HEK293T (cell line): ENCODE data around the gene CFHR1.

ENCODE experiments used
- ARNT ChIP-seq: fragments of 450-650 bp; IDR thresholded peaks from 2 replicates; pipeline ENCODE4 v1.6.1; 2017; ENCODE audit warnings: mild to moderate bottlenecking
- BHLHE40 ChIP-seq: fragments of 450-650 bp; IDR thresholded peaks from 2 replicates; pipeline ENCODE4 v1.6.1; 2016; ENCODE audit warnings: mild to moderate bottlenecking, moderate library complexity, borderline replicate concordance
- ELF4 ChIP-seq: fragments of 450-650 bp; IDR thresholded peaks from 2 replicates; pipeline ENCODE4 v1.6.1; 2017; ENCODE audit warnings: antibody characterized with exemption
- FOXK2 ChIP-seq: fragments of 450-650 bp; IDR thresholded peaks from 2 replicates; pipeline ENCODE4 v1.6.1; 2016; ENCODE audit warnings: mild to moderate bottlenecking
- FOXM1 ChIP-seq: fragments of 450-650 bp; IDR thresholded peaks from 2 replicates; pipeline ENCODE4 v1.6.1; 2017; ENCODE audit warnings: mild to moderate bottlenecking, borderline replicate concordance
- HDGF ChIP-seq: fragments of 450-650 bp; IDR thresholded peaks from 2 replicates; pipeline ENCODE4 v1.6.1; 2017; ENCODE audit warnings: antibody characterized with exemption, borderline replicate concordance
- LEF1 ChIP-seq: fragments of 450-650 bp; IDR thresholded peaks from 2 replicates; pipeline ENCODE4 v1.6.1; 2017; ENCODE audit warnings: mild to moderate bottlenecking, borderline replicate concordance
- NFRKB ChIP-seq: fragments of 450-650 bp; IDR thresholded peaks from 2 replicates; pipeline ENCODE4 v1.6.1; 2016; ENCODE audit warnings: mild to moderate bottlenecking, moderate library complexity
- SP1 ChIP-seq: fragments of 450-650 bp; IDR thresholded peaks from 2 replicates; pipeline ENCODE4 v1.6.1; 2017
- SUZ12 ChIP-seq: fragments of 450-650 bp; IDR thresholded peaks from 2 replicates; pipeline ENCODE4 v1.6.1; 2016; ENCODE audit warnings: mild to moderate bottlenecking
- TARDBP ChIP-seq: fragments of 450-650 bp; IDR thresholded peaks from 2 replicates; pipeline ENCODE4 v1.6.1; 2016
- ZNF384 ChIP-seq: fragments of 450-650 bp; IDR thresholded peaks from 2 replicates; pipeline ENCODE4 v1.6.1; 2016

GRCh38 chr1:196856053-196856452 lies 36.5 kb downstream of the CFHR1 start:
- TF ChIP-seq ZNF384 (no peak), BHLHE40 (no peak), SUZ12 (no peak), NFRKB (no peak), SP1 (no peak), TARDBP (no peak), FOXM1 (no peak), ARNT (no peak), FOXK2 (no peak), LEF1 (no peak), HDGF (no peak), ELF4 (no peak)
